DMS53 treated with DMSO at 0.1 percent for 48 hours (cell line): ENCODE data around the gene CYP46A1.
"Not testable (repeated sequence)": the region's sequence is repeated elsewhere in the genome, so short reads cannot be mapped to it uniquely, and the experiment has no call there.

Experiments used
- DNase-seq: peaks from one replicate; lab custom pipeline; 2025; ENCODE audit not compliant: unreplicated experiment; lab: John Stamatoyannopoulos, UW

The CYP46A1 gene

DNA sequence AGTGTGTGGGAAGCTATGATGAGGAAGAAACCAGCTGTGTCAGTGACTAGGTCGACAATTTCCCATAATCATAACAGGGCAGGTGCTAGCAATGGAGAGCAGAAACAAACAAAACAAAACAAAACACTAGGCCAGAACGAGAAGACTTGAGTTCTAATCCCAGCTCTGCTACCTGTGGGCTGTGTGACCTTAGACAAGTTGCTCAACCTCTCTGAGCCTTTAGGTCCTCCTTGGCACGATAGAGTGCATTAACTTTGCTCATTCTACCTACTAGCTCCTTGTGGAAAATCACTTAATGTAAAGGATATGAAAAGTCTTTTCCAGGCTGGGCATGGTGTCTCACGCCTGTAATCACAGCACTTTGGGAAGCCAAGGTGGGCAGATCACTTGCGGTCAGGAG lies 27.9 kb upstream of the CYP46A1 start:
- no peak for DNase-seq

- no peak for DNase-seq
Observed at GRCh38 chr14:99657645-99658155, 26.4 kb upstream of the CYP46A1 start.

DNA sequence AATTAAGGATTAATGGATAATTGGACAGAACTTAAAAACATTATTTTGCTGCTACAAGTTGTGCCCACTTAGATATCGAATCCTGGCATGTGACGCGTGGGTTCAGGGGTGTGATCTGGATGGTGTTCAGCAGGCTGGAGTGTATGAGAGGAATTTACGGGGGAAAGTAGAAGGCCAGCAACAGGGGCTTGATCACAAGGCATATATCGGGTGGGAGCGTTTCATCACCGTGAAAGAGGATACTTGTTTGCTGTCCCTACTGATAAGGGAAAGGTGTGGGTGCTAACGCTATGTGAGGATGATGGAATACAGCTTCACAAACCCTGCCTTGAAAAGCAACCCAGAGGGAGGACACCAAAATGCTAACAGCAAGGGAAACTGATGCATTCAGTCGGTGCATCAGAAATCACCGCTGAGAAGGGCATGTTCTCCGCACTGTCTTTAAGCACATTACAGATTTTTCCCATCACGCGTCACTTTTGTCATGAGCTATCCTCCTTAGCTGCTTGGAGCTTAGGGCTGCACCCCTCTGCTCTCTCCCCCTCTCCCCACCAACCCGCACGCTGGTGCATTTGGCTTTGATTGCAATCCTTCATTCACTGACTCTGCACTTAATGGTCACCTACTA lies 25.8 kb upstream of the CYP46A1 start:
- no peak for DNase-seq

DNA sequence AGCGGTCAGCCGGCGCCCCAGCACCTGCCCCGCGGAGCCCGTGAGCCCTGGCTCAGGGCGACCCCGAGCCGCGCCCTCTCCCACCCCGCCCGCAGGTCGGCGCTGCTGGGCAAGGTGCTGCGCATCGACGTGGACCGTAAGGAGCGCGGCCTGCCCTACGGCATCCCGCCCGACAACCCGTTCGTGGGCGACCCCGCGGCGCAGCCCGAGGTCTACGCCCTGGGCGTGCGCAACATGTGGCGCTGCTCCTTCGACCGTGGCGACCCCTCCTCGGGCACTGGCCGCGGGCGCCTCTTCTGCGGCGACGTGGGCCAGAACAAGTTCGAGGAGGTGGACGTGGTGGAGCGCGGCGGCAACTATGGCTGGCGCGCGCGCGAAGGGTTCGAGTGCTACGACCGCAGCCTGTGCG lies 24.8 kb upstream of the CYP46A1 start:
- DNase-seq, result no peak

DNA sequence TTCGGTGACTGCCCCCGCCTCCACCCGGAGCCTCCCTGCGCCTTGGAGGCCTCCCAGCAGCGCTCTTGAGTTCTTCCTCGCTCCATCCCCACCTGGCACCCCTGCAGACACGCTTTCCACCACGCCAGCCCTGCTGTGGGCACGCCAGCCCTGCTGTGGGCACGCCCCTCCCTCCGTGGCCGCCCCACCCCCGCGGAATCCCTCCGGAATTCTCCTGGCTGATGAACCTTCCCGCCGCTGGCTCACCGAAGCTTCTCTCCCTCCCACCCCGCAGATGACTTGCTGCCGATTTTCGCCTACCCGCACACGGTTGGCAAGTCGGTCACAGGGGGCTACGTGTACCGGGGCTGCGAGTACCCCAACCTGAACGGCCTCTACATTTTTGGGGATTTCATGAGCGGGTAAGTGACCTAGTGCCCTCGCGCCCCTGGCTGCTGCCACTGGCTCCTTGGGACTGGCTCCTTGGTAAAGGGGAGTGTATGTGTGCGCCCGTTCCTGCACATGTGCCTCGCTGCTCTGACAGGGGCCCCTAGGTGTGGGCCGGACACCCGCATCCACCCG lies 24.0 kb upstream of the CYP46A1 start:
- DNase-seq, result no peak

GRCh38 chr14:99660794-99661193 lies 23.3 kb upstream of the CYP46A1 start:
- DNase-seq, result no peak

DNA sequence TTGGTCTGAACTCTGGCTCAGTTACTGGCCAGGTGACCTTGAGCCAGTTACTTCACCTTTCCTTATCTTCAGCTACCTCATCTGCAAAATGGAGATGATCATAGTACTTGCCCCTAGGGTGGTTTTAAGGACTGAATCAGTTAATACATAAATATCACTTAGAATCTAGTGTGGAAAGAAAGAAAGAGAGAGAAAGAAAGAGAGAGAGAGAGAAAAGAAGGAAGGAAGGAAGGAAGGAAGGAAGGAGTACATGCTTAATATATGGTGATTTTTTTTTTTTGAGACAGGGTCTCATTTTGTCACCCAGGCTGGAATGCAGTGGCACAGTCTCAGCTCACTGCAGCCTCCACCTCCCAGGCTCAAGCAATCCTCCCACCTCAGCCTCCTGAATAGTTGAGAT lies 22.9 kb upstream of the CYP46A1 start:
- not testable (repeated sequence) for DNase-seq

DNA sequence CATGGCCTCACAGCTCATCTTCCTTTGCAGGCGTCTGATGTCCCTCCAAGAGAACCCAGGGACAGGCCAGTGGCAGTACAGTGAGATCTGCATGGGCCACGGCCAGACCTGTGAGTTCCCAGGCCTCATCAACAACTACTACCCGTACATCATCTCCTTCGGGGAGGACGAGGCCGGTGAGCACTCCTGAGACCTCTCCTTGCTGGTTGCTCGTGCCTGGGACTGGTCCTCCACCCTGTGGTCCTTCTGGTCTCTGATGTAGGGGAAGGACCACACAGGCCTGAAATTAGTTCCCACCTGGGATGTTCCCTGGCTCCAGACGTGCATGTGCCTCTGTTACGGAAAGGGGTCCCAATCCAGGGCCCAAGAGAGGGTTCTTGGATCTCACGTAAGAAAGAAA lies 21.3 kb upstream of the CYP46A1 start:
- no peak for DNase-seq

DNA sequence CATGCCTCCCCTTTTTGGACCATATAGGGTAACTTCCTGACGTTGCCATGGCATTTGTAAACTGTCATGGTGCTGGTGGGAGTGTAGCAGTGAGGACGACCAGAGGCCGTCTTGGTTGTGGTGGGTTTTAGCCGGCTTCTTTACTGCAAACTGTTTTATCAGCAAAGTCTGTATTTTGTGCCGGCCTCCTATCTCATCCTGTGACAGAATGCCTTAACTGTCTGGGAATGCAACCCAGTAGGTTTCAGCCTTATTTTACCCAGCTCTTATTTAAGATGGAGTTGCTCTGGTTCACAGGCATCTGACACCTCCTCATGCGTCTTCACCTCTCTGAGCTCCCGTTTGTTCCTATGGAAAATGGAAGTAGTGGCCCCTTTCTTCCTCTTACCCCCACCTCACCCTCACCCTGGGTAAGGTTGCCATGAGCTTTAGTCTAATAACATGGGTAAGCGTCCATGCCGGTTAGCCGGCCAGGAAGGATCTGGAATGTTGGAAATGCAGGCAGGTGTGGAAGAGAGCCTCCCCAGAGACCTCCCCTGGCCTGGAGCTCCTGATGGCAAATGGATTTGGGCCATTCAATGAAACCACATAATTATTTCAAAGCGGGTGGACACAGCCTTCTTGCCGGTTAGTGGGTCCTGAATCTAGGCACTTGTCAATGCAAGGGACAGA lies 20.6 kb upstream of the CYP46A1 start:
- no peak for DNase-seq

GRCh38 chr14:99664058-99664936 lies 19.8 kb upstream of the CYP46A1 start:
- DNase-seq, result no peak

GRCh38 chr14:99664937-99665273 lies 19.2 kb upstream of the CYP46A1 start:
- no peak for DNase-seq

DNA sequence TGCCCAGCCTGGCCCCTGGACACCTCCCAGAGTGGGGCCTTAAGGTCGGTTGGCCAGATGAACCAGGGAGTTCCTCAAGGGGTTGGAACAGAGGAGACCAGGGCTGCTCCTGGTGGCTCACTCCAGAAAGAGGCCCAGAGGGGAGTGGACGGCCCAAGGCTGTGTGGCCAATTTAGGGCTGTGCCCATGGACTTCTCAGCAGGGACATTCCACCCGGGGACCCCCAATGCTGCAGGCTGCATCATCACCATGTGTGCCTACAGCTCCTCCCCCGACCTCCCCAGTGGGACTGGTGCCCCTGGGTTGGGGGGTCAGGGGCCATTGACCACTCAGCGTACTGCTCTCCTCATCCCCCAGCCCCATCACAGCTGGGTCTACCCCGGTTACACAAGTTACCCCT lies 17.6 kb upstream of the CYP46A1 start:
- DNase-seq, result no peak

GRCh38 chr14:99667045-99667444 lies 17.1 kb upstream of the CYP46A1 start:
- DNase-seq, result no peak

GRCh38 chr14:99667821-99668220 lies 16.3 kb upstream of the CYP46A1 start:
- no peak for DNase-seq

GRCh38 chr14:99668307-99669295 lies 15.5 kb upstream of the CYP46A1 start:
- no peak for DNase-seq

DNA sequence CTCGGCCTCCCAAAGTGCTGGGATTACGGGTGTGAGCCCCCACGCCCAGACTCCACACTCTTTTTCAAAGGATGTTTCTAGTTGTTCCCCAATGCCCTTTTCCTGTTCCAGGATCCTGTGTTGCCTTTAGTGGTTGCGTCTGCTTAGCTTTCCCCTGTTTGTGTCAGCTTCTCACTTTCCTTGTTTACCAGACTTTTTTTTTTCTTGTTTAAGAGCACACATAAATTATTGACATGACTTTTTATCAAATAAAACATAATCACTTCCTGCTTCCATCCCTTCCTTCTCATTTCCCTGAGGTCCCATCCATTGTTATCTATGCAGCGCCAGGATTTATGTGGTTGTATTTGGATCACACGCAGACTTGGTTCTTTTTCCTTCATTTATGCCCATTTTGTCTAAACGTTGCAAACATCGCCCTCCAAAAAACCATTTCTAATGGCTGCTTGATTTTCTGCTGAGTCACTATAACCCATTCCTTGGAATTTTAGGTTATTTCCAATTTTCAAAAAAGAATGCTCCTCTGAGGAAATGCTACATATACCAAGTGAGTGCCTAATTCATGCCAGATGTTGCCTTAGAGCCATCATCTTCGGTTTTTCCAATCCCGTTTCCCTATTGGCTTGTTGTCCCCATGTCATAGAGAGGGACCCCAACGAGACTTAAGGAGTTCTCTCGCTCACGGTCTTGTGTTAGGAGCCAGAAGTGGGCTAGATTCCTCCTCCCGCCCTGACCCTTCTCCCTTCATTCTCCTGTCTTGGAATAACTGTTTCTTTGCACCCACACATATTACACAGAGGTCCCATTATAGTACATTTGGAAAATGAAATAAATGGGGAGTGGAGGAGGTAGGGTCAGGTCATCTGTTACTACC lies 13.5 kb upstream of the CYP46A1 start:
- no peak for DNase-seq

DNA sequence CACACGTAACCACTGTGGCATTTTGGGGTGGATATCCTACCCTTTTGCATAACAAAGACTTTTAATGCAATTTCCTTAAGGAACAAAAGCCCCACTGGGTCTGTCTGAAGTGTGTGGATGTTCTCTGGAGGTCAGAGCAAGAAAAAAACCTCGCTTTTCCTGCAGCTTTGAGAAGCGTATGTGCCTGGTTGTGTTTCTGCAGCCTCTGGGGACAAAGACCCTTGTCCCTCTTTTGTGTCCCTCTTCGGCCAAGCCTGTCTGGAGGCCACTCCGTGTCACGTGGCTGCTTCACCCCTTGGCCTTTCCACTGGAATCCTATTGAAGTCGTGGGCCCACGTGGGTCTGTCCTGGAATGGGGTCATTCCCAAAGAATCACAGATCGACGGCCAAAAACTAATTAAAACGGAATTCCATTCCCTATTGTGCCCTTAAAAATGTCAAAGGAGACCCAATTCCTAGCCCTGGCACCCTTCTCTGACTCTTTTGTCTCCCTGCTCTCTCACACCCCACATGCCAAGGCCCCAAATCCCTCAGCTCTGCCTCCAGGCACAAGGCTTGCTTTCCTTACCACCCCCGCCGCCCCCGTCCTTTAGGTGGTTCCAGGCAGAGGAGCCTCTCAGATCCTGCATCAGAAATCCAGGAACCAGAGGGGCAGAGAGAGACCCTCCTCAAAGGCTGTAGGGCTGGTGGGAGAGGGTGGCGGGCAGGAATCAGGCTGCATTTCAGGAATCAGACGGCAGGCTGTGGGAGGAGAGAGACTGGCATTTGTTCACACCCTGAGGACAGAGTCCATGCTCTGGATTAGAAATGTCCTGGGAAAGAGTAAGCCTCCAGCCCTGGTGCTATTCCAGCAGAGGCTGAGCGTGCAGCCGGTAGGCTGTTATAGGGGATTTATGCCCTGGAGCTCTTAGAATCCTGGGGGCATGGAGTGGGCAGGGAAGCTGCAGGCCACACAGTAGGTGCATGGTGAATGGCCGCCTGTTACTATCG lies 12.6 kb upstream of the CYP46A1 start:
- DNase-seq, result no peak
